ENCODE measurements around the gene NQO2. TPM values are rescaled to one million over a fixed set of nuclear protein-coding genes. Genes with fewer than 3 reads are reported as not detected.
A peak's percentile ranks its signal among the peaks of the same experiment; 100 is the strongest.

The NQO2 gene
- total RNA-seq, 1 donor from 2014 or later: 19.1 TPM

DNA sequence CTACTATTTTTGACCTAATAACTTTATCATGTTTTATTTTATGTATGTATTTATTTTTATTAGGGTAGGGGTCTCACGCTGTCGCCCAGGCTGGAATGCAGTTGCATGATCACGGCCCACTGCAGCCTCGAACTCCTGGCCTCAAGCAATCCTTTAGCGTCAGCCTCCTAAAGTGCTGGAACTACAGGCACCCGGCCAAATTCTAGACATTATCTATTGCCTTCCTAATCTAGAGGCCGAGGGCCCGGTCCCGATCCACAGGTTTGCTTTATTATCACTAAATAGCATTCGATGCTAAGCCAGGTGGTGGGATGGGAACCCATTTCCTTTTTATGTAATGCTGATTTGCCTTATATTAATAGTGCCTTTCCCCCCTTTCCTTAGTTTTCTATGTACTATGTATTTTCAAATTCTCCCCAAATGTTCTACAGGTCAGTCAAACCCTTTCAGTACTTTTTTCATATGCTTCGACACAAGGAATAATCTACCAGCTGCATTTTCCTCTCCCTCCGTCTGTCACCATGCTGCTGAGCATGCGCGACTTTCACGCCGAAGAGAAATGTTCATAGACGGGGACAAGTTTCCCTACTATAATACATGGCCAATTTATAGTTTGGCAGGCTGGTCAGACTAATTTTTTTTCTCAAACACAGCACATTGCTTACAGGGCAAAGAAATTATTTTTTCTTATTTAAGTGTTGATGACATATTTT lies 34.7 kb upstream of the NQO2 start:
- H3K4me3 Mint-ChIP-seq: no peak overlapping the region
- no peak overlapping the region for H3K27ac Mint-ChIP-seq
- peaks cover 27% of the 10 kb centered on the region for H3K4me1 Mint-ChIP-seq (ENCODE audit: unreplicated experiment)

DNA sequence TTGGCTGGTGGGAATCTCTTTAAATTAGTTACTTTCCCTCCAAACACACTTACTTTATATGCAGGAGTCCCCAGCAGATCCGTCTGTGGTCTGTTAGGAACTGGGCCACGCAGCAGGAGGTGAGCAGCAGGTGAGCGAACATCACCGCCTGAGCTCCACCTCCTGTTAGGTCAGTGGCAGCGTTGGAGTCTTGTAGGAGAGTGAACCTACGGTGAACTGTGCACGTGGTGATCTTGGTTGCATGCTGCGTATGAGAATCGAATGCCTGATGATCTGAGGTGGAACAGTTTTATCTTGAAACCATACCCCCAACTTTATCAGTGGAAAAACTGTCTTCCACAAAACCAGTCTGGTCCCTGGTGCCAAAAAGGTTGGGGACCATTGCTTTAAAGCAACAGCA lies 33.3 kb upstream of the NQO2 start:
- Mint-ChIP-seq H3K27ac (no peak overlapping the region), H3K27me3 (no peaks in the 10 kb centered on the region), H3K4me1 (ENCODE audit: unreplicated experiment) (peaks cover 21% of the 10 kb centered on the region), H3K9me3 (no peaks in the 10 kb centered on the region), H3K36me3 (no peaks in the 10 kb centered on the region), H3K4me3 (no peak overlapping the region)
- TF ChIP-seq, protein P1, sequence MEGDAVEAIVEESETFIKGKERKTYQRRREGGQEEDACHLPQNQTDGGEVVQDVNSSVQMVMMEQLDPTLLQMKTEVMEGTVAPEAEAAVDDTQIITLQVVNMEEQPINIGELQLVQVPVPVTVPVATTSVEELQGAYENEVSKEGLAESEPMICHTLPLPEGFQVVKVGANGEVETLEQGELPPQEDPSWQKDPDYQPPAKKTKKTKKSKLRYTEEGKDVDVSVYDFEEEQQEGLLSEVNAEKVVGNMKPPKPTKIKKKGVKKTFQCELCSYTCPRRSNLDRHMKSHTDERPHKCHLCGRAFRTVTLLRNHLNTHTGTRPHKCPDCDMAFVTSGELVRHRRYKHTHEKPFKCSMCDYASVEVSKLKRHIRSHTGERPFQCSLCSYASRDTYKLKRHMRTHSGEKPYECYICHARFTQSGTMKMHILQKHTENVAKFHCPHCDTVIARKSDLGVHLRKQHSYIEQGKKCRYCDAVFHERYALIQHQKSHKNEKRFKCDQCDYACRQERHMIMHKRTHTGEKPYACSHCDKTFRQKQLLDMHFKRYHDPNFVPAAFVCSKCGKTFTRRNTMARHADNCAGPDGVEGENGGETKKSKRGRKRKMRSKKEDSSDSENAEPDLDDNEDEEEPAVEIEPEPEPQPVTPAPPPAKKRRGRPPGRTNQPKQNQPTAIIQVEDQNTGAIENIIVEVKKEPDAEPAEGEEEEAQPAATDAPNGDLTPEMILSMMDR (conservative IDR thresholded peaks at IDR 0.05): no peak
- no peak for DNase-seq (ENCODE audit: extremely low spot score, unreplicated experiment)

More for the DNA sequence above, 34.7 kb upstream of the NQO2 start:
- TF ChIP-seq, protein P1 (conservative IDR thresholded peaks at IDR 0.05): no peak
- Mint-ChIP-seq H3K9me3 (no peaks in the 10 kb centered on the region), H3K36me3 (no peaks in the 10 kb centered on the region), H3K27me3 (no peaks in the 10 kb centered on the region)
- DNase-seq (ENCODE audit: extremely low spot score, unreplicated experiment): no peak

DNA sequence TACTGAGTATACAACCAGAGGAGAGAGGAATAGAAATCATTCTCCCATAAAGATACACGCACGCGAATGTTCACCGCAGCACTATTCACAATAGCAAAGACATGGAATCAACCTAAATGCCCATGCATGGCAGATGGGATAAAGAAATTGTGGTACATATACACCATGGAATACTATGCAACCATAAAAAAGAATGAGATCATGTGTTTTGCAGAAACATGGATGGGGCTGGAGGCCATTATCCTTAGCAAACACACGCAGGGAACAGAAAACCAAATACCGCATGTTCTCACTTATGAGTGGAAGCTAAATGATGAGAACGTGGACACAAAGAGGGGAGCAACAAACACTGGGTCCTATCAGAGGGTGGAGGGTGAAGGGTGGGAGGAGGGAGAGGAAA lies 31.8 kb upstream of the NQO2 start:
- no peak for DNase-seq (ENCODE audit: extremely low spot score, unreplicated experiment)
- TF ChIP-seq, protein P1 (conservative IDR thresholded peaks at IDR 0.05): no peak
- peaks cover 21% of the 10 kb centered on the region for H3K4me1 Mint-ChIP-seq (ENCODE audit: unreplicated experiment)
- no peak overlapping the region for H3K4me3 Mint-ChIP-seq
- no peaks in the 10 kb centered on the region for H3K27me3 Mint-ChIP-seq
- H3K27ac Mint-ChIP-seq: no peak overlapping the region
- H3K36me3 Mint-ChIP-seq: no peaks in the 10 kb centered on the region
- no peaks in the 10 kb centered on the region for H3K9me3 Mint-ChIP-seq

DNA sequence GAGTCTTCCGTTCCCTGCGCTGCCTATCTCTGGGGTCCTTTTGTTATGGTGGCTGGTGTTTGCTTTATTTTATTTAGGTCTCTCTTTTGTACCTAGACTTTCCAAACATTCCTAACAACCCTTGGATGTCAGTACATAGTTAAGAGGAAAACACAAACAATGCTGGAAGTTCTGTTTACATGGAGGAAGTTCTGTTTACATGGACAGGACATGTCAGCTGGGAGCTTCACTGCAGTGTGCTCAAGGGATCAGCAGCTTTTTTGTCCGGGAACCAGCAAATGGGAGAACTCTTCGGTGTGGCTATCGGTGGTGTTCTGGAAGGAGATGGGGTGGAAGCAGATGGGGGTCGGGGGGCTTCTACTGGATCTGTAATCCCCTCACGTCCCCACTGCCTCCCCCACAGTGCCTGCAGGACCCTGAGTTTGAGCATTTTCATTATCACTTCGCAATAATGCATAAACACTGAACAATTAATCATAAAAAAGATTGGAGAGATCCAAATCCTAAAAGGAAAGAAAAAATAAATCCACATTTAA lies 31.0 kb upstream of the NQO2 start:
- TF ChIP-seq, protein P1 (conservative IDR thresholded peaks at IDR 0.05): no peak
- DNase-seq (ENCODE audit: extremely low spot score, unreplicated experiment): no peak
- H3K27me3 Mint-ChIP-seq: no peaks in the 10 kb centered on the region
- no peak overlapping the region for H3K27ac Mint-ChIP-seq
- H3K4me3 Mint-ChIP-seq: no peak overlapping the region
- no peaks in the 10 kb centered on the region for H3K9me3 Mint-ChIP-seq
- peaks cover 20% of the 10 kb centered on the region for H3K4me1 Mint-ChIP-seq (ENCODE audit: unreplicated experiment)
- H3K36me3 Mint-ChIP-seq: no peaks in the 10 kb centered on the region

DNA sequence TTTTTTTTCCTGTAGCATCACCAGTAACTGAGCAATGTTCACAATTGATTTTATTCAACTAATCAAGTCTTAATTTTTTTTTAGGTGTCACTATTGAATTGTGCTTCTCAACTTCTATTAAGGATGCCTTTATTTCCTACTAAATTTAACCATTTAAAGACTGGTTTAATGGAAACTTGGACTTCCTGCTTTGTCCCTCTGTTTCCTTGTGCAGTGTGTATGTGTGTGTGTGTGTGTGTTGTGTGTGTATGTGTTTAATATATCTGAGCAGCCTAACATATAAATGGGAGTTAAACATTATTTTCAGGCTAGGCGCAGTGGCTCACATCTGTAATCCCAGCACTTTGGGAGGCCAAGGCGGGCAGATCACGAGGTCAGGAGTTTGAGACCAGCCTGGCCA lies 30.1 kb upstream of the NQO2 start:
- no peak overlapping the region for H3K27ac Mint-ChIP-seq
- peaks cover 20% of the 10 kb centered on the region for H3K4me1 Mint-ChIP-seq (ENCODE audit: unreplicated experiment)
- TF ChIP-seq, protein P1 (conservative IDR thresholded peaks at IDR 0.05): no peak
- peak overlapping the region; percentile 72 for H3K4me3 Mint-ChIP-seq
- DNase-seq (ENCODE audit: extremely low spot score, unreplicated experiment): no peak
- H3K9me3 Mint-ChIP-seq: no peaks in the 10 kb centered on the region
- H3K27me3 Mint-ChIP-seq: no peaks in the 10 kb centered on the region
- H3K36me3 Mint-ChIP-seq: no peaks in the 10 kb centered on the region

All from type B pancreatic cell (in vitro differentiated cells).